ENCODE data around the gene ZNF20.
A peak's percentile ranks its signal among the peaks of the same experiment; 100 is the strongest.
"Not testable (repeated sequence)": the region's sequence is repeated elsewhere in the genome, so short reads cannot be mapped to it uniquely, and the experiment has no call there.

Gene ZNF20

DNA sequence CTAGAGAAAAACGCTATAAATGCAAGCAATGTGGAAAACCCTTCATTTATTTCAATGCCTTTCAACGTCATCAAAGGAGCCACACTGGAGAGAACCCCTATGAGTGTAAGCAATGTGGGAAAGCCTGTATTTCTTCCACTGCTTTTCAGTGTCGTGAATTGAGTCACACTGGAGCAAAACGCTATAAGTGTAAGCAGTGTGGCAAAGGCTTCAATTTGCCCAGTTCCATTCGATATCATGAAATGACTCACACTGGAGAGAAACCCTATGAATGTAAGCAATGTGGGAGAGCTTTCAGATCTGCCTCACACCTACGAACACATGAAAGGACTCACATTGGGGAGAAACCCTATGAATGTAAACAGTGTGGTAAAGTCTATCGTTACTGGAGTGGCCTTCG is 27.4 kb downstream of the ZNF20 start:
- no peak for DNase-seq (ENCODE audit: low spot score)

GRCh38 chr19:12111943-12112637 is 28.1 kb downstream of the ZNF20 start:
- DNase-seq (ENCODE audit: low spot score) = no peak

DNA sequence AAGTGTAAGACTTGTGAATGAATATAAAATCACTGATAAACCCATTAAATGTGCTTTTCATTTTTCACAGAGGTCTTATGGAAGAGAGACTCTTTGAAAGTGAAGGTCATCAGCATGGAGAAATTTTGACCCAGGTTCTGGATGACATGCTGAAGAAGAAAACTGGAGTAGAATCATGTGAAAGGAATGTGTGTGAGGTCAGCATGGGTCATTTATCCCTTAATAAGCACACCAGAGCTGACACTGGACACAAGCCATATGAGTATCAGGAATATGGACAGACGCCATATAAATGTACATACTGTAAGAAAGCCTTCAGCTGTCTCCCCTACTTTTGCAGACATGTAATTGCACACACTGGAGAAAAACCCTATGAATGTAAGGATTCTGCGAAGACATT is 29.0 kb downstream of the ZNF20 start:
- DNase-seq (ENCODE audit: low spot score) = no peak

DNA sequence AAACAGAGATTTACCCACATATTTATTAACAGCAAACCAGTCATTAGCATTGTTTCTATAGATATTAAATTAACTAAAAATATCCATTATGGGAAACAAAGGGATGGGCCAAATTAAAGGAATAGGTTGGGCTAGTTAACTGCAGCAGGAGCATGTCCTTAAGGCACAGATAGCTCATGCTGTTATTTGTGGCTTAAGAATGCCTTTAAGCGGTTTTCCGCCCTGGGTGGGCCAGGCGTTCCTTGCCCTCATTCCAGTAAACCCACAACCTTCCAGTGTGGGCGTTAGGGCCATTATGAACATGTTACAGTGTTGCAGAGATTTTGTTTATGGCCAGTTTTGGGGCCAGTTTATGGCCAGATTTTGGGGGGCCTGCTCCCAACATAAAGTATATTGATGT is 36.2 kb downstream of the ZNF20 start:
- not testable (repeated sequence) for DNase-seq (ENCODE audit: low spot score)

- no peak for DNase-seq (ENCODE audit: low spot score)
Observed at GRCh38 chr19:12098040-12098439, 42.1 kb downstream of the ZNF20 start.

DNA sequence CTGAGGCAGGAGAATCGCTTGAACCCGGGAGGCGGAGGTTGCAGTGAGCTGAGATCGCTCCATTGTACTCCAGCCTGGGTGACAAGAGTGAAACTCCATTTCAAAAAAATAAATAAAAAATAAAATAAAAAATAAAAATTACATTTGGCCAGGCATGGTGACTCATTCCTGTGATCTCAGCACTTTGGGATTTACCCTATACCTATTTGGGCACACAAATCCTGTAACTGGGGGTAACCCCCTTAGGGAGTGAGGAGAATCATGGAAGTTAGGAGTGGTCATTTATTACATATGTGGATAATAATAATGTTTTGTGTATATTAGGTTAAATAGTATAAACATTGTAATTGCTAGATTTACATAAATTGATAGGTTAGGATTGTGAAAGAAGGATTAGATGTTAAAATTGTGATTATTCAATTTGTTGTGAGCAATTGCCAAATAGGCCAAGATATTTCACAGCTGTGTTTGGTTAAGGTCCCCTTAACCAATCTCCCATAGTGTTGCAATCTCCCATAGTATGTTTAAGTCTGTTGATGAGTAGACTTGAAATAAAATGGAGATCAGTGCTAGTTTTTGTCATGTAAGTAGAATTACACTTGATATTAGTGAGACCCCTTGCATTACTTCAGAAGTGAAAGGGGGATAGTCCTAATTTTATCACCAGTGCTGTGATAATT is 44.9 kb downstream of the ZNF20 start:
- no peak for DNase-seq (ENCODE audit: low spot score)

DNA sequence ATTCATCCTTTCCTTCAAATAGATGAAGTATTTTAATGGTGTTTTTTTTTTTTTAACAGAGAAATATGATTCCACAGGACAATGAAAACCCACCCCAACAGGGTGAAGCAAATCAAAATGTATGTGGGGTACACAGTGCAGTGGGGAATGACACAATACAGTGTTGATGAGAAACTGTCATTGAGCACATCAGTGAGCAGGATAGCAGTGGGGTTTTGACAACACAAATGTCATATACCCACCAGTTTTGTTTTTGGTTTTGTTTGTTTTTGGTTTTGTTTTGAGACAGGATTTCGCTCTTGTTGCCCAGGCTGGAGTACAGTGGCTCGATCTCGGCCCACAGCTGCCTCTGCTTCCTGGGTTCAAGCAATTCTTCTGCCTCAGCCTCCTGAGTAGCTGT is 46.4 kb downstream of the ZNF20 start:
- DNase-seq (ENCODE audit: low spot score) = no peak

DNA sequence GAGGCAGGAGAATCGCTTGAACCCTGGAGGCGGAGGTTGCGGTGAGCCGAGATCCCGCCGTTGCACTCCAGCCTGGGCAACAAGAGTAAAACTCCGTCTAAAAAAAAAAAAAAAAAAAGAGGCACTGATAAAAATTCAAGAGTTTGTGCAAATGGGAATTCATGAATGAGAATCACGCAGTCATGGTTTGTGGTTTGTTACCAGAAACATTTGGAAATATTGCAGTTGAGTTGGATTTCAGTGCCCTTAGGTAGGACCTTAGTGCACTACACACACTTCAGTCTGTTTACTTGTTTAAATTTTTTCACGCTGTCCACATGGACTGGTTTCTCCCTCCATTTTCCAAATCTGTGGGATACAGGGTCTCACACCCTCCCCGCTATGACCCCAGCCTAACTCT is 47.2 kb downstream of the ZNF20 start:
- DNase-seq (ENCODE audit: low spot score) = no peak

DNA sequence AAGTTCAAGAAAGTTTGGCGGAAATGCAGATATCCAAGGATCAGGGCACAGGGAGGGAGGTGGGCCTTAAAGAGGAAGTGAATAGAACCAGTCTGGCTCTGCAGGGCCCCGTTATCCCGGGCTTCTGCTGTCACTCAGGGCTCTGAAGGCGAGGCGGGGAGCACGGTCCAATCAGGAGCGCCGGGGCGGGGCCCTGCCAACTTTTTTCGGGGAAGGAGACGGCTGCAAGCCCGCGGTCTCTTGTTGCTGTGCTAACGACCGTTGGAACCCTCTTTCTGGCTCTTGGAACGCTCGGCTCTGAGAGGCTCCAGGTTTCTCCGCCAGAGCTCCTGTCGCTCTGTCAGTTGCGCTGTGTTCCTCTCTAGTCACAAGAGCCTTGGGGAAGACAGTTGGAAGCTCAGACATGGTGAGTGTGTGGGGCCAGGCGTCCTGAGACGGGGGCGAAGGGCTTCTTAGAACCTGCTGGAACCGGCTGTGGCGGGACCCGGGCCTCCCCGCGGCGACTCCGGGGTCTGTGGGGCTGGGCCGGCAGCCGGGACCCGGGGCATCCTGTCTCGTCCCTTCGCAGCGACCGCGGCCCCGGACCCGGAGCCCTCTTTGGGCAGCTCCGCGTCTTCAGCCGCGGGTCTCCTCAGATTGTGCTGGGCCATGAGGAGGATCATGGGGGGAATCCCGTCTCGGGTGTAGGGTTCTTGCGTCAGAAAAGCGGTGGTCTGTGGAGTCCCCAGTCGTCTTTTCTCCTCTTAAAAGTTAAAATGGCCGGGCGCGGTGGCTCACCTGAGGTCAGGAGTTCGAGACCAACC is 47.9 kb downstream of the ZNF20 start:
- DNase-seq (ENCODE audit: low spot score) = peak; percentile 26

- DNase-seq (ENCODE audit: low spot score) = peak; percentile 58
Observed at GRCh38 chr19:12090807-12091206, 49.3 kb downstream of the ZNF20 start.

DNA sequence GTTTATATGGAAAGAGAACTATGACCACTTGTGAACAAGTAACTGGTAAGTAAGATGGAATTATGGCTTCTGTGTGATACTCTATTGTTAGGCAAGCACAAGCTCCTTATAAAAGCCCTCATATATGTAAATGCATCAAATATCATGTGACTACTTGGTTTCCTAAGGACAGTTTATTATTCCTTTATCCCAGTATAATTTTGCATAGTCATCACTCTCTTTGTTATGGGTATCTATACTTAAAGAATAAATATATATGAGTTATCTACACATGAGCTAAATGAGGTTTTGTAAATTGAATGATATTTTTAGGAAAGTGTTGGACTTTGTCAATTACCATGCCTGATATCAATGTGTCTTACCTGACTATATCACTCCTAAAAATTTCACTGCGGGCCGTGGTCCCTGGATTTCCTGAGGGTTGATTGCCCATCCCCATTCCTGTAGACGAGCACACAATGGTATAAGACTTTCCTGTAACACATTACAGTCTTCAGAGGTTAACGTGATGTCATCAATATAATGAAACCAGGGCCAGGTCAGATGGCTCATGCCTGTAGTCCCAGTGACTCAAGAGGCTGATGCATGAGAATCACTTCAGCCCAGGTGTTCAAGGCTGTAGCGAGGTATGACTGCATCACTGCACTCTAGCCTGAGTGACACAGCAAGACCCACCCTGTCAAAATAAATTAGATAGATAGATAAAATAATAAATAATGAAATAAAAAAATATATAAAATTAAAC is 54.9 kb downstream of the ZNF20 start:
- DNase-seq (ENCODE audit: low spot score) = no peak

- not testable (repeated sequence) for DNase-seq (ENCODE audit: low spot score)
Observed at GRCh38 chr19:12083336-12083735, 56.8 kb downstream of the ZNF20 start.
